HG03196 (cell line): ENCODE measurements around the gene GAREM1.
"Not testable (repeated sequence)": the region's sequence is repeated elsewhere in the genome, so short reads cannot be mapped to it uniquely, and the experiment has no call there.

Experiments
- ATAC-seq: cut with Tn5 transposase; IDR thresholded peaks from one replicate; pipeline ENCODE4 v1.9.1; 2021; ENCODE audit not compliant: unreplicated experiment

The GAREM1 gene

DNA sequence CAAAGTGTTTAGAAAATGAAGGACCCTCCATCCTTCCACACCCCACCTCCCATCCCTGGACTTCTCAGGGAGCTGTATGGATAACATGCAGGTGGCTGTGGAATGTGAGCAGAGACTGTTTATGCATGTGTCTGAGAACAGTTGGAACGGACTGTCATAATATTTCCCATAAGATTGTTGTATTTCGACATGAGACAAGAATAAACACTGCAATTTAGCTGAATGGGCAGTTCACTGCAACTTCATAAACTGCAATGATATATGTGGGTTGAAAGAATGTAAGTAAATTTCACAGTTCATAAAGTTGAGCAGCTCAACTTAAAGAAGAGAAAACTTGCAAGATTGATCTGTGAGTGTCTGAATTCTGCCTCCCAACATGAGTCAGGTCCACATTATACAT is 206.3 kb downstream of the GAREM1 start:
- ATAC-seq, result no peak

DNA sequence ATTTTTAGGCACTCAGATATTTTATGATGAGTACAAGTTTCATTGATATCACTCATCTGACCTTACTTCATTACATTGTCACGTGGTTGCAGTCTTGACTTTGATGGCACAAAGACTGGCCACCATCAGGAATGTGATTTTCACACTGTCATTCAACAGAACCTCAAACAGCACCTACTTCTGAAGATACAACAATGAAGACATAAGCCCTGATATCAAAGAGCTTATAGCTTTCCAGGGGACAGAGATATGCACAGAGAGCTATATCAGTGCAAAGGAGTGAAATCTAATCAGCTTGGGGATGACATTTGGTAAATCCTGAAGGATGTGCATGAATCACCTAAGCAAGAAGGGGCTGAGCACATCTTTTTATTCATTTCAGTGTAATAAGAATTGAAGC is 208.6 kb downstream of the GAREM1 start:
- ATAC-seq, result no peak

GRCh38 chr18:32261003-32261402 is 209.7 kb downstream of the GAREM1 start:
- ATAC-seq, result no peak

DNA sequence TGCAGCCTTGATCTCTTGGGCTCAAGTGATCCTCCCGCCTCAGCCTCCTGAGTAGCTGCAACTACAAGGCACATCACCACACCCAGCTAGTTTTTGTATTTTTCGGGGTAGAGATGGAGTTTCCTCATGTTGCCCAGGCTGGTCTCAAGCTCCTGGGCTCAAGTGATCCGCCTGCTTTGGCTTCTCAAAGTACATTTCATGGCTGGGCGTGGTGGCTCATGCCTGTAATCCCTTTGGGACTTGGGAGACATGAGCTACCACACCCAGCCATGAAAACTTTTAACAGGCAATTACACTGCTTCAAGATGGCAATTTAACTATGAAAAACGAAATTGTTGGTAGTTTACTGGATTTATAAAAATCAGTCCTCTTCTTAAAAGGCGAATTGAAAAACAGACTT is 211.1 kb downstream of the GAREM1 start:
- no peak for ATAC-seq

DNA sequence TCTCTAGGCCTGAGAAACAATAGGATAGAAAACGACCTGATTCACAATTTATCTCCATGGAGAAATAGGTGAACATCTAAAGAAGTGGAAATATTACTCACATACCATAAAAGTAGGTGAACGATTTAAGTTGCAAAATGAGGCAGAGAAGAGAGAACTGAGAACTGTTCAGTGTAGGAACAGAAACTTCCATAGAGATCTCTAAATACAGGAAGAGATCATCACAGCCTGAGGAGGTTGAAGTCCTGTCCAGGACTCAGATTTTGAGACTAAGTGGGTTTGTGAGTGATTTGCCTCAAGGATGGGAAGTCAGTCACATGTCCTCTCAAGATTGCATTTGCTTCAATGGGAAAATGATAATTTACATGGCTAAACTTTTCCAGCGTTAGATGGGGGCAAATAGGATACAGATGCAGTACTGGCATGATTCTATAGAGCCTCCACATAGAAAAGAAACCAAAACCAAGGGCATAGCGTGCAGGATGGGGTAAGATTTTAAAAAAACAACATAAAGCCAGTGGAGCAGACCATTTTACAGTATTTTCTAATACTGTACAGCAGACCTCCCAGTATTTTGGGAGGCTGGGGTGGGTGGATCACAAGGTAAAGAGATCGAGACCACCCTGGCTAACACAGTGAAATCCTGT is 212.0 kb downstream of the GAREM1 start:
- no peak for ATAC-seq

GRCh38 chr18:32258148-32258547 is 212.5 kb downstream of the GAREM1 start:
- no peak for ATAC-seq

GRCh38 chr18:32257084-32257785 is 213.4 kb downstream of the GAREM1 start:
- no peak for ATAC-seq

DNA sequence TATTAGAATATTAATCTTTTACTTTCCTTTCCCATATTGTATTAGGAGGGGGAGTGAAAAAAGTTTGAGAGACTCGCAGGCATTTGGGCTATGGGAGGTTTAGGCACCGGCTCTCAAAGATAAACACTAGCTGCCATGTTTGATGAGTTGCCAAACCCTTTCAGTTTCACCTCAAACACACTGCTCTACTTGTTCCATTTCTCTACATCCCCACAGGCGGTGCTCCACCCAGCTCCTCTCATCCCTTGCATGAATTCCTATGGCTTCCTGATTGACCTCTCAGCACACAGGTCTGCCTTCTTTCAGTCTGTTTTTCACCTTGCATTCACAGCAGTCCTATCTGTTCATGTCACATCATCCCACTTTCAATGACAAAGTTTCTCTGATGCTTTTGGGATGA is 215.1 kb downstream of the GAREM1 start:
- no peak for ATAC-seq

- ATAC-seq, result no peak
These were observed 218.4 kb downstream of the GAREM1 start for GRCh38 chr18:32252141-32252860.

DNA sequence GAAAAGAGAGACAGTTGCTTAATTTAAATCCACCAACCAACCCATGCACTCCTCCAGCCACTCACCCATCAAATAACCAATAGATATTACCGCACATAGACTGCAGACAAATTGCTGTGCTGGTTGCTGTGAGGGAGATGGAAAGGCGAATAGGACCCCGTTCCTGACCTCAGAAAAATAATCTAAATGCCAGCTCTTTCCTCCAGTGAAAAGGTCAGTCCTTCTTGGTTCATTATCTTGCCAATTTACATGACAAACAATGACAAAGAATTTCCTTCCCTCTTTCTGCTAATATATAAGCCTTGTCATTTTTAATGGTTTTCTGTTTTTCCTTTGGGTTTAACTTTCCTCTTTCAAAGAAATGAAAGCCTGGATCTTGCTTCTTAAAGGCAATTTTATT is 219.2 kb downstream of the GAREM1 start:
- ATAC-seq, result no peak

DNA sequence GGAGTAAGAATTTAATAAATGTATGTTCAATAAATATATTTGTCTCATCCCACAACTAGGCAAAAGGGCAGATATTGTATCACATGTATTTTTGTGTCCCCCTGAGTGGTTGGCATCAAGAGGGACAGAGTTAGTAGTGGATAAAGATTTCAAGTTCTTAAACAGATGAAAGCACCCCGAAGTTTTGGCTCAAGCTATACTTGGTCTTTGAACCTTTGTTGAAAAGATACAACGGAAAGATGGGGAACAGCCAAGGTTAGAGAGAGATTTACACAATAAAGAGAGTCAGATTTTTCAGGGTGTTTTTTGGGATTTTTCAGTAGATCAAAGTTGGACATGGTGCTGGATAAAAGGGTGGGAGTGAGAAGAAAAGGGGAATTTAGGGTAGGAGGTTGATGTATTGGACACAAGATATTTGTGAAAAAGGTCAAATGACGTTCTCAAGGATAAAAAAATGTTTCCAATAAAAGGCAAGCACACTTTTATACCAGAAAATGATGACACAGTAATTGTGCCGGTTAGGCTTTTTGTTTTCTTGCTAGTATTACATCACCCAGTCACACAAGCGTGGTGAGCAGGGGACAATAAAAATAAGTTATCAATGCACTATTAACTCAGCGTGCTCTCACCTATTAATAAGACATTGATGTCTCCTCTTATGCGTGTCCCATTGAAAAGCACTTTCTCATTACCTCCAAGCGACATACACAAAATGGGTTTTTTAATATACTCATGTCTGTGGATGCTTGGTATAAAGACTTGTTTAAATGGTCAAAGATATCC is 221.3 kb downstream of the GAREM1 start:
- no peak for ATAC-seq

GRCh38 chr18:32244881-32245280 is 225.8 kb downstream of the GAREM1 start:
- ATAC-seq, result no peak

GRCh38 chr18:32243358-32243757 is 227.3 kb downstream of the GAREM1 start:
- ATAC-seq, result no peak

- no peak for ATAC-seq
These were observed 228.3 kb downstream of the GAREM1 start for GRCh38 chr18:32242395-32242794.

DNA sequence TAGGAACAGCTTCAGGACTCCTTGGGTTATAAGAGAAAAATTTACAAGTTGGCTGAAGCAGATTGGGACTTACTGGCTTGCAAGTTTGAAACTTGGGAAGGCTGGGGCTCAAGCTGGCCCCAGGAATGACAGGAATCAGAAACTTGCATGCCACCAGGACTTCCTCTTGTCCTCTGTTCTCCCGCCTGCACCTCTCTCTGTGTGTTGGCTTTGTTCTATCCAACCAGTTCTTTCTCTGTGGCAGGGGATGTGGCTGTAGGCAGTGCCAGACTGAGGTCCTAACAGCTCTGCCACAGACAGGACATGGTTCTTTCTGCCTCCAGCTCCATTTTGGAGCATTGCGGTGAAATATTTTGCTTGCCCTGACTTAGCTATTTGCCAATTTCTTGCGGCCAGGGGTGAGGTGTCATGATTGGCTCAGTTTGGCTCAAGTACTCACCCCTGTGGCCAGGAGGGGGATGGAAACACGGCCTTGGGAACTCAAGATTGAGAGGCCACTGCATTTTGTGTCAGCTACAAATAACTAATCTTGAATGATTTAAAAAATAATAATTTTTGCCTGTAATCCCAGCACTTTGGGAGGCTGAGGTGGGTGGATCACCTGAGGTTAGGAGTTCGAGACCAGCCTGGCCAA is 231.9 kb downstream of the GAREM1 start:
- no peak for ATAC-seq

- no peak for ATAC-seq
These were observed 233.6 kb downstream of the GAREM1 start for GRCh38 chr18:32237049-32237448.

DNA sequence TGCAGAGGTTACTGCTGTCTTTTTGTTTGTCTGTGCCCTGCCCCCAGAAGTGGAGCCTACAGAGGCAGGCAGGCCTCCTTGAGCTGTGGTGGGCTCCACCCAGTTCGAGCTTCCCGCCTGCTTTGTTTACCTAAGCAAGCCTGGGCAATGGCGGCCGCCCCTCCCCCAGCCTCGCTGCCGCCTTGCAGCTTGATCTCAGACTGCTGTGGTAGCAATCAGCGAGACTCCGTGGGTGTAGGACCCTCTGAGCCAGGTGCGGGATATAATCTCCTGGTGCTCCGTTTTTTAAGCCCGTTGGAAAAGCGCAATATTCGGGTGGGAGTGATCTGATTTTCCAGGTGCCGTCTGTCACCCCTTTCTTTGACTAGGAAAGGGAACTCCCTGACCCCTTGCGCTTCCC is 237.3 kb downstream of the GAREM1 start:
- not testable (repeated sequence) for ATAC-seq

DNA sequence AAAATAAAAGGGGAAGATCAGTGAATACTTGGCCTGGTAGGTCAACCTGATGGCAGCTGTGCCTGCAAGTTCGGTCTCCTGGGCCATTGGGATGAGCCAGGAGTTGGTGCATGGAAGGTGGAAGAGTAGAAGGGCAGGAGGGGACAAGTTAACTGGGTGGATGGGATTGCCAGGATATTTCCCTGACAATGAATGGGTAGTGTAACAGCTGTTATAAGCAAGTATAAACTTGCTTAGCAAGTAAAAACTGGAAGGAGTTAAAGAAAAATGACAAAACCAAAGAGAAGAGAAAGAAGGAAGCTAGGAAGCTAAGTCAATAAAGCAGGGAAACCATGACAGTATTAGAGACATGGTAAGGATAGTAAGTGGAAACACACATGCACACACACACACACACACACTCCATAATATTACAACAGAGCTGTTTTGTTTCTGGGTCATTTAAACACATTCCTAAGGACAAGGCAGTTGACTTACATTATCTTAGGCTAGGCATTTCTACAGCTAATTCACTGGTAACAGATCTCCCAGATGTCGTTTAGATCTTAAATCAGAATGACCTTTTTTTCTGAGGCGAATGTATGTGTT is 251.2 kb downstream of the GAREM1 start:
- no peak for ATAC-seq

DNA sequence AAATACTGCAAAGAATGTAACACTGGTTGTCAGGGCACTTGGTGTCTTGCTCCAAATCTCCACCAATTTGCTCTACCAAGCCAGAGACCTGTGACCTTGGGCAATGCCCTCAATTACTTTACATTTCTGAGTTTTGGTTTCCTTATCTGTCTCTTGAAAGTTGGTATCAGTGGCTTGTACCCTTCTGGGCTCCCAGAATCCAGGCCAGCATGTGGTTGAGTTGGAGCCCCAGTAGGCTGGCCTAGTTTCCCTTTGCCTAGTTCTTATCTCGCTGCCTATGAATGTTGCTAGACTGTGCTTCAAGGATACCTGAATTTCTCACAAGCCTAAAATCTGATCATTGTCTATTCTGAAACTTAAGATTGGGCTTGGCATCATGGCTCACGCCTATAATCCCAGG is 254.3 kb downstream of the GAREM1 start:
- ATAC-seq, result no peak

DNA sequence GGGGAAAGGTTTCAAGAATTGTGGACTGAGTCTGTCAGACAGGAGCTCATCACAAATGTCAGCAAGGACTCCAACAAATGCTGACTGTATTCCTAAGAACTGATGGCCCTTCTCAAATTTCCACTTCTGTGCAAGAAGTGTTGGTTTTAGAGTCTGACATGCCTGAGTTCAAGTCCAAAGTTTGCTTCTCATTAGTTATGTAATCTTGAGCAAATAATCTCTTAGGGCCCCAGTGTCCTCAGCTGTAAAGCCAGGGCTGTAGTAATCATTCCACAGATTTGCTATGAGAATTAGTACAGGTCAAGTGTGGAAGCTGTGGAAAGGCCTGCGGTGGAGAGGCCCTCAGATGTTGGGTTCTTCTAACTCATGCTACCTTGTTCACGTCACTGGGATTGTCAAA is 257.0 kb downstream of the GAREM1 start:
- ATAC-seq, result no peak
